A549 (cell line): ENCODE data around the gene AKAP6. TPM values are rescaled to one million over a fixed set of nuclear protein-coding genes. Genes with fewer than 3 reads are reported as not detected.
A peak's percentile ranks its signal among the peaks of the same experiment; 100 is the strongest.
"Not testable (repeated sequence)": the region's sequence is repeated elsewhere in the genome, so short reads cannot be mapped to it uniquely, and the experiment has no call there.

Experiments
- ATAC-seq, 2 experiments: fragments of 200-7000 bp in 1 of 2; fragments of >200 bp in 1 of 2; cut with Nextera tagmentation in 1 of 2; cut with Tn5 transposase in 1 of 2; 3 replicates each; pipeline versions ENCODE4 v1.8.0 to v1.9.1; 2018 to 2020; ENCODE audit warnings: mild to moderate bottlenecking in 1 of 2, moderate library complexity in 1 of 2
- CTCF ChIA-PET: fragments of 300-600 bp; sonication (Branson Sonifier 250); formaldehyde crosslinking; extraction: SDS; loops from one replicate; lab custom pipeline; 2021; ENCODE audit warnings: antibody characterized with exemption, inconsistent platforms; lab: Yijun Ruan, JAX
- POLR2A ChIA-PET: fragments of 350-600 bp; formaldehyde crosslinking; extraction: SDS; loops from one replicate; lab custom pipeline; 2021; ENCODE audit warnings: antibody characterized with exemption, inconsistent platforms; lab: Yijun Ruan, JAX
- DNase-seq, 2 experiments: peaks; one replicate each; pipeline versions ENCODE4 v3.0.0 to v3.0.0-alpha.2; 2011 to 2016; ENCODE audit warnings: low read depth in 1 of 2, low spot score in 1 of 2
- FAIRE-seq: peaks from 2 replicates; lab custom pipeline; 2011; peaks lifted over from hg19 to GRCh38; lab: Jason Lieb, UNC
- H3K27ac ChIP-seq, 2 experiments: fragments of >200 bp; sonication (Bioruptor Twin); formaldehyde crosslinking; 3 replicates each; pipeline ENCODE4 v1.5.1; 2016 to 2017
- H3K4me1 ChIP-seq: fragments of >200 bp; sonication (Bioruptor Twin); formaldehyde crosslinking; 3 replicates; pipeline ENCODE4 v1.6.1; 2016
- H3K4me2 ChIP-seq: fragments of >200 bp; sonication (Bioruptor Twin); formaldehyde crosslinking; 3 replicates; pipeline ENCODE4 v1.6.1; 2016
- H3K4me3 ChIP-seq: fragments of >200 bp; sonication (Bioruptor Twin); formaldehyde crosslinking; 3 replicates; pipeline ENCODE4 v1.5.1; 2016
- H3K9me3 ChIP-seq: fragments of >200 bp; sonication (Bioruptor Twin); formaldehyde crosslinking; 3 replicates; pipeline ENCODE4 v1.6.1; 2016
- BHLHE40 ChIP-seq: IDR thresholded peaks from 2 replicates; pipeline ENCODE4 v1.6.1; 2012; ENCODE audit warnings: low read depth, low read length, inconsistent platforms
- CBX2 ChIP-seq: fragments of 200-600 bp; sonication (generic); IDR thresholded peaks from 2 replicates; pipeline ENCODE4 v1.6.1; 2016; ENCODE audit warnings: low read depth, mild to moderate bottlenecking, borderline replicate concordance
- EHF ChIP-seq: fragments of 250-450 bp; sonication (Bioruptor Pico); IDR thresholded peaks from 2 replicates; pipeline ENCODE4 v1.5.0; 2020; ENCODE audit warnings: mild to moderate bottlenecking
- FOSL2 ChIP-seq, 2 experiments: fragments of 450-650 bp in 1 of 2; fragments of >200 bp in 1 of 2; sonication (Bioruptor Twin) in 1 of 2; formaldehyde crosslinking; IDR thresholded peaks; 2 replicates each; pipeline versions ENCODE4 v1.5.0 to v1.6.1; 2016 to 2020; ENCODE audit warnings: mild to moderate bottlenecking in 1 of 2, moderate library complexity in 1 of 2
- HES2 ChIP-seq: fragments of >200 bp; sonication (Bioruptor Twin); formaldehyde crosslinking; IDR thresholded peaks from 2 replicates; pipeline ENCODE4 v1.6.1; 2016
- HEYL ChIP-seq: fragments of 250-450 bp; sonication (Bioruptor Pico); IDR thresholded peaks from 2 replicates; pipeline ENCODE4 v1.8.0; 2021; ENCODE audit warnings: mild to moderate bottlenecking, moderate library complexity
- HOXA7 ChIP-seq: fragments of 250-450 bp; sonication (Bioruptor Pico); IDR thresholded peaks from 2 replicates; pipeline ENCODE4 v1.5.0; 2020; ENCODE audit warnings: mild to moderate bottlenecking, moderate library complexity
- HOXB13 ChIP-seq: fragments of 250-450 bp; sonication (Bioruptor Pico); IDR thresholded peaks from 2 replicates; pipeline ENCODE4 v1.5.0; 2020; ENCODE audit warnings: low read depth, mild to moderate bottlenecking, moderate library complexity
- HOXB5 ChIP-seq: fragments of 250-450 bp; sonication (Bioruptor Pico); IDR thresholded peaks from 2 replicates; pipeline ENCODE4 v1.5.0; 2020; ENCODE audit warnings: mild to moderate bottlenecking, moderate library complexity
- MAFK ChIP-seq: fragments of 450-650 bp; IDR thresholded peaks from 2 replicates; pipeline ENCODE4 v1.6.1; 2014; ENCODE audit not compliant: partially characterized antibody
- MYC ChIP-seq: IDR thresholded peaks from 2 replicates; pipeline ENCODE4 v1.6.1; 2012; ENCODE audit warnings: mild to moderate bottlenecking, inconsistent platforms, low read length, improper control_type of control experiment, borderline replicate concordance
- PBX3 ChIP-seq: IDR thresholded peaks from 2 replicates; pipeline ENCODE4 v1.6.1; 2012
- RAD21 ChIP-seq, 2 experiments: fragments of >200 bp in 1 of 2; sonication (Bioruptor Twin) in 1 of 2; formaldehyde crosslinking in 1 of 2; IDR thresholded peaks in 1 of 2; conservative IDR thresholded peaks in 1 of 2; 2 replicates in 1 of 2; 3 replicates in 1 of 2; pipeline ENCODE4 v1.6.1; 2012 to 2018; ENCODE audit warnings: inconsistent platforms in 1 of 2
- RCOR1 ChIP-seq: fragments of 150-350 bp; IDR thresholded peaks from 2 replicates; pipeline ENCODE4 v1.6.1; 2014; ENCODE audit warnings: antibody characterized with exemption, low read length, low read depth
- RNF2 ChIP-seq: fragments of 200-600 bp; sonication (generic); IDR thresholded peaks from 2 replicates; pipeline ENCODE4 v1.6.1; 2016; ENCODE audit warnings: low read depth, mild to moderate bottlenecking, antibody characterized with exemption, moderate library complexity, borderline replicate concordance
- SMC3 ChIP-seq: fragments of >200 bp; sonication (Bioruptor Twin); formaldehyde crosslinking; IDR thresholded peaks from 3 replicates; pipeline ENCODE4 v1.6.1; 2018; ENCODE audit warnings: inconsistent platforms
- SREBF2 ChIP-seq: fragments of 450-650 bp; IDR thresholded peaks from 2 replicates; pipeline ENCODE4 v1.6.1; 2014; ENCODE audit warnings: mild to moderate bottlenecking, moderate library complexity
- TP53 ChIP-seq: fragments of 250-450 bp; sonication (Bioruptor Pico); IDR thresholded peaks from 2 replicates; pipeline ENCODE4 v1.5.0; 2021; ENCODE audit warnings: mild to moderate bottlenecking, moderate library complexity
- USF2 ChIP-seq: fragments of 450-650 bp; IDR thresholded peaks from 2 replicates; pipeline ENCODE4 v1.6.1; 2014; ENCODE audit warnings: antibody characterized with exemption
- ZC3H11A ChIP-seq: fragments of 450-650 bp; IDR thresholded peaks from 2 replicates; pipeline ENCODE4 v1.6.1; 2014; ENCODE audit warnings: antibody characterized with exemption, mild to moderate bottlenecking
- ZFP36 ChIP-seq: fragments of 450-650 bp; IDR thresholded peaks from 2 replicates; pipeline ENCODE4 v1.6.1; 2014; ENCODE audit warnings: borderline replicate concordance; ENCODE audit not compliant: partially characterized antibody
- ZNF302 ChIP-seq: fragments of 250-450 bp; sonication (Bioruptor Pico); IDR thresholded peaks from 2 replicates; pipeline ENCODE4 v1.9.0; 2021; ENCODE audit warnings: inconsistent platforms, mild to moderate bottlenecking, moderate library complexity
- WGBS: methylation state at CpG from one replicate; pipeline ENCODE4 v1.1.6; 2017; ENCODE audit errors: missing lambda C conversion rate; 5-methylcytosine and 5-hydroxymethylcytosine counted together
- polyA plus RNA-seq, 4 experiments: library from polyadenylated mRNA; depleted of rRNA in 3 of 4; stranded (reverse); fragments of >200 nt; fragmentation: RNase III in 1 of 4; extraction: RNeasy Plus Mini Kit Qiagen cat#74134 plus additional on column Dnase treatment in 1 of 4; gene quantifications; 2 replicates in 3 of 4; 3 replicates in 1 of 4; pipeline ENCODE4 v1.2.3, GENCODE V29; 2011 to 2017
- TF ChIP-seq, protein P1 (sequence below): fragments of 200-600 bp; sonication (generic); IDR thresholded peaks from 2 replicates; pipeline ENCODE4 v1.6.1; 2016; ENCODE audit warnings: antibody characterized with exemption, mild to moderate bottlenecking, moderate library complexity
- TF ChIP-seq, protein P2 (sequence below): fragments of >200 bp; sonication (Bioruptor Twin); formaldehyde crosslinking; IDR thresholded peaks from 3 replicates; pipeline ENCODE4 v1.6.1; 2016

The AKAP6 gene
- polyA plus RNA-seq, 2 of the 4 experiments (the other 2 are of a cell fraction): 0.27 to 1.9 TPM

- no peak for FAIRE-seq
- Histone ChIP-seq H3K4me2 (no peak overlapping the region), H3K4me1 (peaks cover 33% of the 10 kb centered on the region), H3K9me3 (no peaks in the 10 kb centered on the region), H3K4me3 (no peak overlapping the region), H3K27ac (no peak overlapping the region)
- WGBS: 89% methylated on average over 3 of the region's 3 CpGs
- ATAC-seq: no peak
- no peak for TF ChIP-seq SMC3
- no peak for TF ChIP-seq HOXA7 (CRISPR knock-in tag)
- no peak for TF ChIP-seq RCOR1
- TF ChIP-seq MAFK: peak; percentile 53
- no peak for TF ChIP-seq ZNF302 (CRISPR knock-in tag)
- ChIA-PET CTCF (no interaction called here), POLR2A (no interaction called here)
- no peak for DNase-seq
These were observed 39.0 kb downstream of the AKAP6 start for GRCh38 chr14:32368107-32368506.

GRCh38 chr14:32370714-32371113, 41.6 kb downstream of the AKAP6 start:
- peak; percentile 62 to 66; a peak in 2 of 6 replicates for ATAC-seq
- Histone ChIP-seq H3K27ac (peak overlapping the region; percentile 42 to 62; a peak in 3 of 6 replicates), H3K9me3 (no peaks in the 10 kb centered on the region), H3K4me1 (peaks cover 33% of the 10 kb centered on the region), H3K4me3 (no peak overlapping the region), H3K4me2 (peak overlapping the region; percentile 47)
- peak; percentile 13 to 15 for DNase-seq
- ChIA-PET CTCF (no interaction called here), POLR2A (no interaction called here)
- no peak for FAIRE-seq
- 0% methylated on average over 1 of the region's 1 CpG for WGBS
- TF ChIP-seq PBX3: no peak
- peak; percentile 32; the same call in 1 of the 2 replicates for TF ChIP-seq FOSL2 (IDR thresholded peaks at IDR 0.05)
- peak; percentile 62 for TF ChIP-seq FOSL2 (CRISPR knock-in tag; IDR thresholded peaks at IDR 0.05)
- no peak for TF ChIP-seq SREBF2
- no peak for TF ChIP-seq HES2
- TF ChIP-seq MAFK: no peak
- TF ChIP-seq RCOR1: no peak
- no peak for TF ChIP-seq HOXB5 (CRISPR knock-in tag)
- no peak for TF ChIP-seq EHF (CRISPR knock-in tag)
- TF ChIP-seq USF2: no peak

GRCh38 chr14:32372154-32372553, 43.1 kb downstream of the AKAP6 start:
- peak overlapping the region in 1 of 2 experiments; percentile 36; a peak in 3 of 6 replicates for H3K27ac ChIP-seq
- H3K4me2 ChIP-seq: peak overlapping the region; percentile 15; the same call in 2 of the 3 replicates
- CTCF ChIA-PET: interaction anchor here (0.8 to 2.8 kb wide), 3 partner anchors 11 to 119 kb away, joined by 4 to 10 read pairs (median 5); partner anchors contain the start of gene AKAP6
- 12% methylated on average over 2 of the region's 2 CpGs for whole genome bisulfite sequencing
- TF ChIP-seq, protein P1, sequence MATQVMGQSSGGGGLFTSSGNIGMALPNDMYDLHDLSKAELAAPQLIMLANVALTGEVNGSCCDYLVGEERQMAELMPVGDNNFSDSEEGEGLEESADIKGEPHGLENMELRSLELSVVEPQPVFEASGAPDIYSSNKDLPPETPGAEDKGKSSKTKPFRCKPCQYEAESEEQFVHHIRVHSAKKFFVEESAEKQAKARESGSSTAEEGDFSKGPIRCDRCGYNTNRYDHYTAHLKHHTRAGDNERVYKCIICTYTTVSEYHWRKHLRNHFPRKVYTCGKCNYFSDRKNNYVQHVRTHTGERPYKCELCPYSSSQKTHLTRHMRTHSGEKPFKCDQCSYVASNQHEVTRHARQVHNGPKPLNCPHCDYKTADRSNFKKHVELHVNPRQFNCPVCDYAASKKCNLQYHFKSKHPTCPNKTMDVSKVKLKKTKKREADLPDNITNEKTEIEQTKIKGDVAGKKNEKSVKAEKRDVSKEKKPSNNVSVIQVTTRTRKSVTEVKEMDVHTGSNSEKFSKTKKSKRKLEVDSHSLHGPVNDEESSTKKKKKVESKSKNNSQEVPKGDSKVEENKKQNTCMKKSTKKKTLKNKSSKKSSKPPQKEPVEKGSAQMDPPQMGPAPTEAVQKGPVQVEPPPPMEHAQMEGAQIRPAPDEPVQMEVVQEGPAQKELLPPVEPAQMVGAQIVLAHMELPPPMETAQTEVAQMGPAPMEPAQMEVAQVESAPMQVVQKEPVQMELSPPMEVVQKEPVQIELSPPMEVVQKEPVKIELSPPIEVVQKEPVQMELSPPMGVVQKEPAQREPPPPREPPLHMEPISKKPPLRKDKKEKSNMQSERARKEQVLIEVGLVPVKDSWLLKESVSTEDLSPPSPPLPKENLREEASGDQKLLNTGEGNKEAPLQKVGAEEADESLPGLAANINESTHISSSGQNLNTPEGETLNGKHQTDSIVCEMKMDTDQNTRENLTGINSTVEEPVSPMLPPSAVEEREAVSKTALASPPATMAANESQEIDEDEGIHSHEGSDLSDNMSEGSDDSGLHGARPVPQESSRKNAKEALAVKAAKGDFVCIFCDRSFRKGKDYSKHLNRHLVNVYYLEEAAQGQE: no peak
- no peak for TF ChIP-seq HEYL (CRISPR knock-in tag)
- TF ChIP-seq RNF2: no peak
- no peak for TF ChIP-seq ZC3H11A
- TF ChIP-seq MYC: no peak
- TF ChIP-seq ZFP36: no peak
- TF ChIP-seq SMC3: no peak
- TF ChIP-seq, protein P2, sequence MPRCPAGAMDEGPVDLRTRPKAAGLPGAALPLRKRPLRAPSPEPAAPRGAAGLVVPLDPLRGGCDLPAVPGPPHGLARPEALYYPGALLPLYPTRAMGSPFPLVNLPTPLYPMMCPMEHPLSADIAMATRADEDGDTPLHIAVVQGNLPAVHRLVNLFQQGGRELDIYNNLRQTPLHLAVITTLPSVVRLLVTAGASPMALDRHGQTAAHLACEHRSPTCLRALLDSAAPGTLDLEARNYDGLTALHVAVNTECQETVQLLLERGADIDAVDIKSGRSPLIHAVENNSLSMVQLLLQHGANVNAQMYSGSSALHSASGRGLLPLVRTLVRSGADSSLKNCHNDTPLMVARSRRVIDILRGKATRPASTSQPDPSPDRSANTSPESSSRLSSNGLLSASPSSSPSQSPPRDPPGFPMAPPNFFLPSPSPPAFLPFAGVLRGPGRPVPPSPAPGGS: no peak
- no peak for TF ChIP-seq HOXB5 (CRISPR knock-in tag)
- TF ChIP-seq RCOR1: no peak
- TF ChIP-seq RAD21 (conservative IDR thresholded peaks at IDR 0.05 in 1 of 2, IDR thresholded peaks at IDR 0.05 in 1 of 2): no peak
- no peak for TF ChIP-seq BHLHE40
- TF ChIP-seq TP53: no peak
- TF ChIP-seq HOXB13: no peak
- TF ChIP-seq CBX2: no peak
- H3K4me1 ChIP-seq: peaks cover 25% of the 10 kb centered on the region
- ATAC-seq (no peak), DNase-seq (peak in 1 of 2 experiments; percentile 11), FAIRE-seq (no peak)
- no peaks in the 10 kb centered on the region for H3K9me3 ChIP-seq
- H3K4me3 ChIP-seq: no peak overlapping the region
- POLR2A ChIA-PET: interaction anchor here (1.4 kb wide), 1 partner anchor 952 kb away, joined by 3 read pairs; no protein-coding TSS in a partner anchor

- H3K27ac ChIP-seq, H3K4me3 ChIP-seq, ATAC-seq, DNase-seq, POLR2A ChIA-PET, H3K9me3 ChIP-seq, H3K4me2 ChIP-seq, FAIRE-seq: not testable (repeated sequence)
- CTCF ChIA-PET: interaction anchor here (1.4 to 2.8 kb wide), 2 partner anchors 10 to 120 kb away, joined by 5 to 10 read pairs; no protein-coding TSS in a partner anchor
- 85% methylated on average over 3 of the region's 3 CpGs for WGBS
- peaks cover 25% of the 10 kb centered on the region for H3K4me1 ChIP-seq
These were observed 44.1 kb downstream of the AKAP6 start for GRCh38 chr14:32373174-32373573.
